Erythroblast (primary cell): ENCODE results near the gene NABP2.

ENCODE experiments used
- DNase-seq, 2 experiments: peaks; one replicate each; lab custom pipeline; 2025; lab: John Stamatoyannopoulos, UW
- GATA1 ChIP-seq: IDR thresholded peaks from 2 replicates; pipeline ENCODE4 v1.6.1; 2011; ENCODE audit warnings: low read depth, mild to moderate bottlenecking, control low read depth, low read length, moderate library complexity
- POLR2A ChIP-seq: IDR thresholded peaks from 2 replicates; pipeline ENCODE4 v1.6.1; 2011; ENCODE audit warnings: mild to moderate bottlenecking, low read length

Gene NABP2

DNA sequence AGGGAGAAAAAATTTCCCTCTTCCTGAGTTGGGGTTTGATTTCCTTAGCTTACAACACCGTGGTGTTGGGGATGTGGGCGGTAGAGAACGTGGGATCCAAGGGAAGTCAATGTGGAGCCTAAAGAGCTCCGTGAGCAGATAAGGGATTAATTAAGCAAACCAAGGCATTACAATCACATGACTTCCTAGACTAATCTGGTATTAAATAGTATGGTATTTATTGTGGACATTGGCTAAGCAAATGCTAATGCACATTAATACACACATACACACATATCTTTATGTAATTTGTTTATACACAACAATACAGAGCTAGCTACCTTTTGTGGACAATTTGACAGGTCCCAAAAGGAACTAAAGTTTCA, 1.6 kb upstream of the NABP2 start:
- TF ChIP-seq POLR2A: no peak
- no peak for TF ChIP-seq GATA1
- no peak for DNase-seq

DNA sequence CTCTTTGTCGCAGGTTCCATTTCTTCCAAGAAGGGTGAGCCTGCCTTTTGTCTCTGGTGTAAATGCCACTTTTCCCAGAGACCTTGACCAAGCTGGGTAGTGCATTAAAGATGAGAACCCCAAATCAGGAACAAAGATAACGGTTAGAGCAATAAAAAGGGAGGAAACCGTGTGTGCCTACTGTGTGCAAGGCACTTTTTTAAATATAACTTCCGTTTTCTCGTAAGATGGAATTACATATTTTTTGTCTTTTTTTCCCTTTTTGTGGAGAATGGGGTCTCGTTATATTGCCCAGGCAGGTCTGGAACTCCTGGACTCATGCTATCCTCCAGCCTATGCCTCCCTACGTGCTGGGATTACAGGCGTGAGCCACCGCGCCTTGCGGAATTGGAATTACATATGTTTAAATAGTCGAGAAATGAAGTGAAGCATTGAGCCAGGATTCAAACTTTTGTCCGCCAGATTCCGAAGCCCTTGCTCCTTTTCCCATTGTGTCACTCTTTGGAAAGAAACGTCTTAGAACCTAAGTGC, 506 bp upstream of the NABP2 start:
- TF ChIP-seq GATA1 (no peak), POLR2A (no peak)
- no peak for DNase-seq

DNA sequence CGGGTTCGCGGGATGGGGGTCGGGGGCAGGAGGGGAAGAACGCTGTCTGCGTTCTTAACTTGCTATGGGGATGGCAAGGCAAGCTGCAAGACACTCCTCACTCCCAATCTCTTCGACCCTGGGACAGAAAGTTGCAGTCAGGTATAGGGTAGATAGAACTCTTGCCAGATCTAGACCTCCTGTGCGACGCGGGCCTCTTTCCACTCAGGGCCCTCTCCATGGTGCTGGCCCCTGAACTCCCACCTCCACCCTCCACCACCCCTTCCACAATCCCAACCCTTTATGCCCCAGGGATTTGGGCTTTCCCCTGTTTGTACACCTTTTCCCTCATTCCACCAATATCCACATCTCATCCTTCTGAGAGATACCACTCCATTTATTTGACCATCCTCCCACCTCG, 812 bp downstream of the NABP2 start:
- peak; percentile 30 to 32 for DNase-seq
- TF ChIP-seq GATA1 (no peak), POLR2A (no peak)

DNA sequence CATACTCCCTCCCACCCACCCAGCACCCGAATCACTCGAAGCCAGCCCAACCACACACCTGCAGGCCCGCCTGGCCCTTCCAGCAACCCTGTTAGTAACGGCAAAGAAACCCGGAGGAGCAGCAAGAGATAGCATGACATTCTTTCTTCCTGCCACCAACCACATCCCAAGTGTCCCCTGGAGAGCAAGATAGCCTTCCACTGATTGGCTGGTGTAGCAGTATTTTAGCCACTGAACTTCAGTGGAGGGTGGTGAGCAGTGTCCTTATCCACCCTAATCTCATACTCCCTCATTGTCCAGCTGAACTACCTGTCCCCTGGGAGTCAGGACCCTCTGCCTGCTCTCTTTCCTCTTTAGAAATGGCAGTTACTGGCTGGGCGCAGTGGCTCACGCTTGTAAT, 4.9 kb downstream of the NABP2 start:
- TF ChIP-seq GATA1 (no peak), POLR2A (no peak)
- no peak for DNase-seq

DNA sequence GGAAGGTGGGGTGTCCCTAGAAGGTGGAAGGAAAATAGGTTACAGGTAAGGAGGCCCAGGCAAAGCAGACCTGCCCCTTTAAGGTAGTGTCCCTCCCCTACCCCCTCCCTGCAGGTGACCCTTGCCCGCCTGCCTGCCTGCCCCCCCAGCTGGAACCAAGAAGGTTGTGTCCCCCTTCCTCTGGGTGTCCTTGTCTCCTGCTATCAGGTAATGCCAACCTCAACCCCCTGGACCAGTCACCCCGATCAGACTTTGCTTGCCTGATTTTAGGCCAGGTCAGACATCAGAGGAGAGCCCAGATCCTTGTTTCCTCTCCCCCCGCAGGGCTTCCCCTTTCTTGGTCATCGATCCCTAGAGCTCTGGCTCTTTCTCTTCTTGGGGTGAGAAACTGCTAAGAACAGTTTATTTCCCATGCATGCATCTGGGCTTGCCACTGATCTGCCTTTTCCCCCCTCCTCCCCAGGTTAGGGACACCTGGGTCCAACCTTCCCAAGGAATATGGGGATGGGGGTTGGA, 5.8 kb downstream of the NABP2 start, which contains the start of gene SLC39A5:
Gene SLC39A5 (plus strand): TSS at position 136 of the 516 bp plus-strand sequence. CDS start 1,224 bp downstream, outside the sequence.
- peak; percentile 17 for TF ChIP-seq POLR2A
- TF ChIP-seq GATA1: no peak
- no peak for DNase-seq

DNA sequence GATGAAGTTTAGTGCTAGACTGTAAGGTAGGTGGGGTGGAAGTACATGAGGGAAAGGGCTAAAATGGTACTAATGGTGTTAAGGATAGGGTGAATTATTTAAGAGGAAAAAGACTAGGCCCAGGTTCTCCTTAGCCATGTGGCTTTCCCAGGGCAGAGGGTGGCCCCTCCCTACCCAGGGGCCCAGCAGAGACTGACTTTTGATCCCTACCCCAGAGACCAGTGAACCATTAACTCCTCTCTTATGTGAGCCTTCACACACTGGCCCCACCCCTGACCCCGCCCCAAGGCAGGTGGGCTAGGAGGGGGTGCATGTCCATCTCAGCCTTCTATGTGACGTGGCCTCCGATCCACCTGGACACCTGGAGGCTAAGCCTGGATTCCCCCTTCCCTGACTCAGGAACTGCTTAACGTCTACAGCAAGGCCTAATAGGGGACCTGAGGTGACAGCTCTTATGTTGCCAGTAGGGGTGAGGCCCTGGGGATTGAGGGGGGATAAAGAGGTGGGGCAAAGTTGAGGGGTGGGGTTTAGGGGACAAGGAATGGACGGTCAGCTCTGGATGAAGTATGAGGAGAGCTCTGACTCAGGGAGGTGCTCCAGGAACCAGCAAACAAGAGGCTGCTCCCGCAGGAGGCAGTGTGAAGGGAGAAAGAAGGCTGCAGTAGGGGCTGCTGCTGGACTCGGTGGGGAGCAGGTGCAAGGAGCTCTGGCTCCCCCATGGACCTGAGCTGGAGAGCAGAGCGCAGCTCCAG, 6.5 kb downstream of the NABP2 start:
- DNase-seq: no peak
- TF ChIP-seq POLR2A (peak; percentile 3), GATA1 (no peak)

DNA sequence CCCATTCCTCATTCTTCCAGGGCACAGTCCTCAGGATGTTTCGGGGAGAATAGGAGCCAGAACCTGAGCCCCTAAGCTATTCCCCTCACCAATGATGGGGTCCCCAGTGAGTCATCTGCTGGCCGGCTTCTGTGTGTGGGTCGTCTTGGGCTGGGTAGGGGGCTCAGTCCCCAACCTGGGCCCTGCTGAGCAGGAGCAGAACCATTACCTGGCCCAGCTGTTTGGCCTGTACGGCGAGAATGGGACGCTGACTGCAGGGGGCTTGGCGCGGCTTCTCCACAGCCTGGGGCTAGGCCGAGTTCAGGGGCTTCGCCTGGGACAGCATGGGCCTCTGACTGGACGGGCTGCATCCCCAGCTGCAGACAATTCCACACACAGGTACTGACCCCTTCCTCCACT, 7.0 kb downstream of the NABP2 start:
- TF ChIP-seq POLR2A (no peak), GATA1 (no peak)
- DNase-seq: no peak

DNA sequence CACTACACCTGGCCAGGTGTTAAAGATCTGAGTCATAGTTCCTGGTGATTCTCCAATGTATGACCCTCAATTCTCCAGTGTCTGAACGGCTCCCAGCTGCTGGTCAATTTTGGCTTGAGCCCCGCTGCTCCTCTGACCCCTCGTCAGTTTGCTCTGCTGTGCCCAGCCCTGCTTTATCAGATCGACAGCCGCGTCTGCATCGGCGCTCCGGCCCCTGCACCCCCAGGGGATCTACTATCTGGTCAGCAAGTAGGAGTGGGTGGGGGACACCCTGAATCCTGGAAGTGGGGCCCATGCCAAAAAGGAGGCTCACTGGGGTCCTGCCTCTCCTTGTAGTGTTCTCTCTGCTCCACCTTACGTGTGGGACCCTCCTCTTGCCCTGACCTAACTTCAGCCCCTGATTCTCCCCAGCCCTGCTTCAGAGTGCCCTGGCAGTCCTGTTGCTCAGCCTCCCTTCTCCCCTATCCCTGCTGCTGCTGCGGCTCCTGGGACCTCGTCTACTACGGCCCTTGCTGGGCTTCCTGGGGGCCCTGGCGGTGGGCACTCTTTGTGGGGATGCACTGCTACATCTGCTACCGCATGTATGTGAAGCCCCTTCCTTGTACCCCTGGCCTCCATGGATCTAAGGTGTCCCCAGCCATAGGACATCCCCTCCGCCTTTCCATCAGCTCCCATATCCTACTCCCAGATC, 10.7 kb downstream of the NABP2 start:
- TF ChIP-seq POLR2A: no peak
- TF ChIP-seq GATA1: no peak
- peak; percentile 37 to 59 for DNase-seq

DNA sequence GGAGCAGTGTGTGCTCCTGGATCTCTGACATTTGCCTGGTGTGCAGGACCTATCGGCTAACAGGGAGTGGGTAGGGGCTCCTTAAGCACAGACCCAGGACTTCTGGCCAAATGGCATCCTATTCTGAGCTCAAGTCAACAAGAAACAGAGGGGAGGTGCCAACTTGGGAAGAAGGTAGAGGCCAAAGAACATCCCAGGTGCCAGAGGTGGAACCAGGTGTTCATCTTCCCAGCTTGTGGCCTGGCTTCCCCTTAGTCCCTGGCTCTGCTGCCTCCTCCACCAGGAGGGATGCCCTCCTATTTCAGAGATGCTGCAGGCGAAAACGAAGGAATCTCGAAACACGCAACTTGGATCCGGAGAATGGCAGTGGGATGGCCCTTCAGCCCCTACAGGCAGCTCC, 11.9 kb downstream of the NABP2 start:
- no peak for DNase-seq
- TF ChIP-seq GATA1: no peak
- TF ChIP-seq POLR2A: no peak

DNA sequence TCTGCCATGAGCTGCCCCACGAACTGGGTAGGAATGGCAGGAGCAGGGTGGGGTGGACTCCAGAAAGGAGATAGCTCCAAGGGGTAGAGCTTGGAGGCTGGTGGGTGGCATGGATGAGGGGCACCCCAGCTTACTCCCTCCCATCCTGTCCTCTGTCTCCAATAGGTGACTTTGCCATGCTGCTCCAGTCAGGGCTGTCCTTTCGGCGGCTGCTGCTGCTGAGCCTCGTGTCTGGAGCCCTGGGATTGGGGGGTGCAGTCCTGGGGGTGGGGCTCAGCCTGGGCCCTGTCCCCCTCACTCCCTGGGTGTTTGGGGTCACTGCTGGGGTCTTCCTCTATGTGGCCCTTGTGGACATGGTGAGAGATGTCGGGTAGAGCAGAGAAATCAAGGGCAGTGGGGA, 12.8 kb downstream of the NABP2 start:
- DNase-seq: no peak

DNA sequence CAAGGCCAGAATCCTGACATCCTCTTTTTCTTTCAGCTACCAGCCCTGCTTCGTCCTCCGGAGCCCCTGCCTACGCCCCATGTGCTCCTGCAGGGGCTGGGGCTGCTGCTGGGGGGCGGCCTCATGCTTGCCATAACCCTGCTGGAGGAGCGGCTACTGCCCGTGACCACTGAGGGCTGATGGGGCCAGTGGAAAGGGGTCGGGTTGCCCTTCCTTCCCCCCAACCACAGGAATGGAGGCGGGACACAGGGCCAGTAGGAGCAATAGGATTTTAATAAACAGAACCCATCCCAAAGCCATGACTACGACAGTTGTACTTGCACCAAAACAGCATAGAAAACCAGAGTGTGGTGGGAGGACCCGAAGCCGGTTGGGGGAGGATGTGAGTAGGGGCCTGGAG, 13.4 kb downstream of the NABP2 start:
- DNase-seq: no peak
- TF ChIP-seq POLR2A (no peak), GATA1 (no peak)

More for the DNA sequence above, 12.8 kb downstream of the NABP2 start:
- TF ChIP-seq GATA1 (no peak), POLR2A (no peak)

DNA sequence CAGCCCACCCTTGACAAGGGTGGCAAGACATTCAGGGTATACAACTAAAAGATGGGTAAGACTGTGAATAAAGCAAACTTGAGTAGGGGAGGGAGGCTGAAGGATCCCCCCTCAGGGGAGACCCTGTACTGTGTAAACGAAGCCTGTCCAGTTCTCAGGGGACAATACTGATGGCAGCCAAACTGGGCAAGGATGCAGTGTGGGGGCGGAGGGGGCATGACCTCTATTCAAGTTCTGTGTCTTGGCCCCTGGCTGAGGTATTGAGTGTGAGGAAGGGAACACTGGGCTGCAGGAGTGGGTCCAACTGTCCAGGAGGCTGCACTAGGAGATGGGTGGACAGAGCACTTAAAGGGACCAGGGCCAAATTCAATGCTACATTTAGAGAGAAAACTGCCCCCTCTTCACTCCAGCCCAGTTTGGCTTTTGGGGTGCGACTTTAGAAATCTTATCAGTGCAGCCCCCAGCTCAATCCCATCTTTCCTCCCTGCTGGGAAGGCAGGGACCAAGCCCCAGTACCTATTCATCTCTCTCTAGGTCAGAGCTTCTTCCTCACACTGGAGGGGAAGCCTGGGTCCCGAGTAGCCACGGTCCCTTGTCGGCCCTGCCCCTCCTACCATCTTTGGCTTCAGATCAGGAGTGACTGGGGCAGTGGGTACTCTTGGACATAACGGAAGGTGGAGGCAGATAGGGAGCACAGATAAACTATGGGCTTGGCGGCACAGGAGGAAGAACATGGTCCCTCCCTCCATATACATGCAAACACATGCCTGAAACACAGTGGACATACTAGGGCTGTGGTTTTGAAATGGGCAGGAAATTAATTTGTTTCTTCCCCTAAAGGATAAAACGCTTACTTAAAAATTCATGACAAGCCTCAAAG, 17.5 kb downstream of the NABP2 start:
- no peak for TF ChIP-seq GATA1
- TF ChIP-seq POLR2A: no peak
- peak; percentile 46 to 62 for DNase-seq

DNA sequence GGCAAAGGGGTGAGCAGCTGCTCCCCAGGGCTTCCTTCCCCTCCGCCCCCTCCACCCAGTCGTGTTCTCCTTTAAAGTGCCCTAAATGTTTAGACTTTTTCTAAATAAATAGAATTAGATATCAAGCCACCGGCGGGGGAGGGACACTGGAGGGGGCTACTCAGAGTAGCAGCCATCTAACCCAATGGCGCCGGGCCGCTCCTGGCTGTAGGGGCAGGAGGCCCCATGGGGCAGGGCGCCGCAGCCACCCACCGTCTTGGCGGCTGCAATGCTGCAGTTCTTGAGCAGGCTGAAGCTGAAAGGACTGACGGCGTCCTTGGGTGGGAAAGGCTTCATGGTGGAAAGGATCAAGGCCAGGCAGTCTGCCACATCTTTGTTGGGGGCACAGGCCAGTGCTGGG, 18.8 kb downstream of the NABP2 start:
- TF ChIP-seq GATA1: no peak
- TF ChIP-seq POLR2A: no peak
- DNase-seq: peak; percentile 43 to 56

DNA sequence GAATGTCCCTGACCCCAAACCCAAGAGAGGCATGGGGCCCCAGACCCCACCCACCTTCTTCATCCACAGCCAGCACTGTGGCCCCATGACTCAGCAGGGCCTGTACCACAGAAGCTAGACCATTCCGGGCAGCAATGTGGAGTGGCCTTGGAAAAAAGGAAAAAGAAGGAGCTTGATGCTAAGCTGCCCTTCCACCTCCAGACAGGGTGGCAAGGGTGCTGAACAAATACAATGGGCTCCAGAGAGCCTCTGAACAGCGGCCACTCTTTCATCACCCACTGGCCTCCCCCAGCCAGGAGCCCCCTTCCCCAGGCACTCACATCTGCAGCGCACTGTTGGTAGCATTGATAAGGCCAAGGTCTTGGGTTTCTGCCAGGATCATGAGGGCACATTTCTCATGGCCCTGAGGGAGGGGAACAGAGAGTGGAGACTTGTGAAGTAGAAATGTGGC, 19.6 kb downstream of the NABP2 start:
- DNase-seq: peak; percentile 95 to 96
- peak; percentile 34 for TF ChIP-seq POLR2A
- peak; percentile 20 for TF ChIP-seq GATA1
